Loucy (cell line): Measurements from ENCODE around the gene ALDH4A1.

Source experiments
- CTCF ChIP-seq: fragments of 200-600 bp; sonication (generic); conservative IDR thresholded peaks from 2 replicates; pipeline ENCODE4 v1.5.1; 2014; ENCODE audit warnings: mild to moderate bottlenecking, antibody characterized with exemption, low read length
- EZH2phosphoT487 ChIP-seq: fragments of 200-600 bp; IDR thresholded peaks from 2 replicates; pipeline ENCODE4 v1.6.1; 2018; ENCODE audit warnings: antibody characterized with exemption, mild to moderate bottlenecking, moderate library complexity, borderline replicate concordance

- no peak for TF ChIP-seq CTCF
- TF ChIP-seq EZH2phosphoT487 = no peak
These were observed 46.7 kb upstream of the ALDH4A1 start for GRCh38 chr1:18948913-18949685.
